H1 (cell line): ENCODE results near the gene ATP9B. TPM values are rescaled to one million over a fixed set of nuclear protein-coding genes. Genes with fewer than 3 reads are reported as not detected.

Source experiments
- CTCF ChIA-PET: fragments of 300-600 bp; sonication (Branson Sonifier 250); formaldehyde crosslinking; loops from one replicate; lab custom pipeline; 2021; ENCODE audit not compliant: partially characterized antibody; lab: Charles Lee
- POLR2A ChIA-PET: fragments of 300-600 bp; sonication (Branson Sonifier 250); formaldehyde crosslinking; loops from one replicate; lab custom pipeline; 2021; ENCODE audit warnings: inconsistent platforms; ENCODE audit not compliant: partially characterized antibody; lab: Charles Lee
- DNase-seq, 2 experiments: peaks; one replicate each; pipeline versions ENCODE4 v3.0.0 to v3.0.0-alpha.2; 2010 to 2022; ENCODE audit warnings: low spot score in 2 of 2, low read depth in 1 of 2, mixed read lengths in 1 of 2
- FAIRE-seq: peaks from 2 replicates; lab custom pipeline; 2011; peaks lifted over from hg19 to GRCh38; lab: Jason Lieb, UNC
- H2AFZ ChIP-seq: 2 replicates; pipeline ENCODE4 v1.8.1; 2012; ENCODE audit warnings: low read length, inconsistent platforms
- H2AK5ac ChIP-seq: 2 replicates; pipeline ENCODE4 v1.6.1; 2013; ENCODE audit warnings: low read depth, low read length
- H2BK120ac ChIP-seq: replicated peaks from 2 replicates; pipeline ENCODE3; 2013; ENCODE audit warnings: low read depth, low read length, inconsistent platforms
- H2BK12ac ChIP-seq: 2 replicates; pipeline ENCODE4 v1.6.1; 2013; ENCODE audit warnings: low read depth, low read length
- H2BK15ac ChIP-seq: 2 replicates; pipeline ENCODE4 v1.6.1; 2013; ENCODE audit warnings: low read length
- H2BK20ac ChIP-seq: 2 replicates; pipeline ENCODE4 v1.6.1; 2013; ENCODE audit warnings: low read length
- H2BK5ac ChIP-seq: 2 replicates; pipeline ENCODE4 v1.6.1; 2013; ENCODE audit warnings: low read depth, low read length
- H3K14ac ChIP-seq: 2 replicates; pipeline ENCODE4 v1.6.1; 2013; ENCODE audit warnings: inconsistent platforms; ENCODE audit not compliant: insufficient read length
- H3K18ac ChIP-seq: 2 replicates; pipeline ENCODE4 v1.6.1; 2013; ENCODE audit warnings: low read length; ENCODE audit errors: extremely low read depth
- H3K23ac ChIP-seq: 2 replicates; pipeline ENCODE4 v1.6.1; 2013; ENCODE audit warnings: inconsistent platforms; ENCODE audit not compliant: insufficient read length
- H3K23me2 ChIP-seq: 2 replicates; pipeline ENCODE4 v1.6.1; 2013; ENCODE audit warnings: low read depth, low read length
- H3K27ac ChIP-seq: 2 replicates; pipeline ENCODE4 v1.6.1; 2011; ENCODE audit warnings: low read depth, low read length, inconsistent platforms
- H3K27me3 ChIP-seq, 4 experiments: replicated peaks in 1 of 4; 1 replicate in 1 of 4; 2 replicates in 3 of 4; pipeline versions ENCODE4 v1.6.1 to v1.8.1; 2011 to 2013; ENCODE audit warnings: low read length in 3 of 4, mild to moderate bottlenecking in 3 of 4, inconsistent platforms in 2 of 4, mixed read lengths in 2 of 4, moderate library complexity in 1 of 4; ENCODE audit not compliant: control insufficient read depth in 3 of 4, insufficient read depth in 3 of 4; ENCODE audit errors: extremely low read depth in 1 of 4
- H3K36me3 ChIP-seq, 4 experiments: 2 replicates each; pipeline versions ENCODE4 v1.6.1 to v1.8.1; 2011 to 2013; ENCODE audit warnings: mild to moderate bottlenecking in 4 of 4, low read length in 3 of 4, moderate library complexity in 2 of 4, control low read depth in 1 of 4, inconsistent platforms in 1 of 4; ENCODE audit not compliant: insufficient read depth in 4 of 4, control insufficient read depth in 2 of 4
- H3K4ac ChIP-seq: replicated peaks from 2 replicates; pipeline ENCODE3; 2013; ENCODE audit warnings: low read length, low read depth, mixed read lengths, inconsistent platforms; ENCODE audit not compliant: insufficient read length
- H3K4me1 ChIP-seq, 4 experiments: replicated peaks in 1 of 4; 1 replicate in 1 of 4; 2 replicates in 3 of 4; pipeline versions ENCODE4 v1.6.1 to v1.8.1; 2011 to 2013; ENCODE audit warnings: low read length in 3 of 4, inconsistent platforms in 2 of 4, mixed read lengths in 1 of 4; ENCODE audit not compliant: insufficient read depth in 4 of 4, control insufficient read depth in 3 of 4
- H3K4me2 ChIP-seq, 2 experiments: 2 replicates each; pipeline versions ENCODE4 v1.6.1 to v1.8.1; 2011 to 2013; ENCODE audit warnings: low read depth in 2 of 2, low read length in 2 of 2, control low read depth in 1 of 2, inconsistent platforms in 1 of 2, mild to moderate bottlenecking in 1 of 2; ENCODE audit not compliant: insufficient read depth in 1 of 2
- H3K4me3 ChIP-seq, 4 experiments: fragments of 200-600, 300-600 bp in 1 of 4; sonication (generic), shearing (Covaris generic), sonication (Bioruptor Twin) in 1 of 4; 2 replicates each; pipeline versions ENCODE4 v1.5.1 to v1.8.1; 2011 to 2016; ENCODE audit warnings: low read length in 4 of 4, low read depth in 3 of 4, control low read depth in 2 of 4, inconsistent platforms in 2 of 4, mild to moderate bottlenecking in 2 of 4, mixed read lengths in 1 of 4, moderate library complexity in 1 of 4; ENCODE audit not compliant: insufficient read depth in 2 of 4; ENCODE audit errors: extremely low read depth in 1 of 4
- H3K56ac ChIP-seq: replicated peaks from 2 replicates; pipeline ENCODE3; 2013; ENCODE audit warnings: low read depth, mild to moderate bottlenecking, mixed read lengths, low read length, inconsistent platforms; ENCODE audit not compliant: insufficient read length
- H3K79me1 ChIP-seq: 2 replicates; pipeline ENCODE4 v1.6.1; 2013; ENCODE audit warnings: low read depth, low read length, control low read depth
- H3K79me2 ChIP-seq, 2 experiments: 2 replicates each; pipeline versions ENCODE4 v1.6.1 to v1.8.1; 2012 to 2013; ENCODE audit warnings: low read length in 2 of 2, mild to moderate bottlenecking in 2 of 2, inconsistent platforms in 1 of 2; ENCODE audit not compliant: insufficient read depth in 2 of 2, control insufficient read depth in 1 of 2
- H3K9ac ChIP-seq, 4 experiments: replicated peaks in 1 of 4; 1 replicate in 1 of 4; 2 replicates in 3 of 4; pipeline versions ENCODE4 v1.6.1 to v1.8.1; 2011 to 2013; ENCODE audit warnings: low read depth in 3 of 4, low read length in 3 of 4, control low read depth in 2 of 4, mild to moderate bottlenecking in 2 of 4, moderate library complexity in 2 of 4, inconsistent platforms in 1 of 4; ENCODE audit errors: extremely low read depth in 1 of 4
- H3K9me3 ChIP-seq, 2 experiments: 2 replicates each; pipeline versions ENCODE4 v1.6.1 to v1.8.1; 2012 to 2013; ENCODE audit warnings: mild to moderate bottlenecking in 2 of 2, moderate library complexity in 2 of 2, control low read depth in 1 of 2, inconsistent platforms in 1 of 2, low read depth in 1 of 2, low read length in 1 of 2, mixed read lengths in 1 of 2; ENCODE audit not compliant: insufficient read depth in 2 of 2
- H4K20me1 ChIP-seq, 2 experiments: replicated peaks in 1 of 2; 2 replicates each; pipeline versions ENCODE3 to v1.8.1; 2011 to 2013; ENCODE audit warnings: inconsistent platforms in 2 of 2, low read length in 2 of 2, mild to moderate bottlenecking in 1 of 2; ENCODE audit not compliant: insufficient read depth in 2 of 2, control insufficient read depth in 1 of 2
- H4K5ac ChIP-seq: 2 replicates; pipeline ENCODE4 v1.6.1; 2013; ENCODE audit warnings: low read length, low read depth, mixed read lengths, inconsistent platforms; ENCODE audit not compliant: insufficient read length
- H4K8ac ChIP-seq: 2 replicates; pipeline ENCODE4 v1.8.0; 2013; ENCODE audit warnings: mild to moderate bottlenecking, moderate library complexity, low read length, inconsistent platforms; ENCODE audit not compliant: insufficient read depth; ENCODE audit errors: extremely low read depth
- H4K91ac ChIP-seq: replicated peaks from 2 replicates; pipeline ENCODE3; 2013; ENCODE audit warnings: low read length, mixed read lengths, inconsistent platforms; ENCODE audit not compliant: insufficient read length
- CHD1 ChIP-seq: IDR thresholded peaks from 2 replicates; pipeline ENCODE4 v1.6.1; 2012; ENCODE audit warnings: low read depth, low read length, improper control_type of control experiment
- CREB1 ChIP-seq: IDR thresholded peaks from 2 replicates; pipeline ENCODE4 v1.6.1; 2012; ENCODE audit warnings: inconsistent platforms
- GABPA ChIP-seq: IDR thresholded peaks from 2 replicates; pipeline ENCODE4 v1.6.1; 2011; ENCODE audit warnings: mild to moderate bottlenecking, low read length, moderate library complexity, borderline replicate concordance; ENCODE audit not compliant: insufficient read depth
- KDM4A ChIP-seq: IDR thresholded peaks from one replicate; pipeline ENCODE4 v1.7.1; 2012; ENCODE audit warnings: low read depth, mild to moderate bottlenecking, moderate library complexity, low read length, inconsistent platforms; ENCODE audit not compliant: severe bottlenecking
- KDM5A ChIP-seq: fragments of 200-600 bp; IDR thresholded peaks from 2 replicates; pipeline ENCODE4 v1.7.1; 2012; ENCODE audit warnings: mild to moderate bottlenecking, low read length, inconsistent platforms, mixed read lengths
- PHF8 ChIP-seq: fragments of 200-600 bp; sonication (generic); conservative IDR thresholded peaks from 2 replicates; pipeline ENCODE4 v1.7.1; 2012; ENCODE audit warnings: low read depth, mild to moderate bottlenecking, inconsistent platforms, low read length, moderate library complexity
- RBBP5 ChIP-seq: IDR thresholded peaks from 2 replicates; pipeline ENCODE4 v1.7.1; 2012; ENCODE audit warnings: low read depth, mild to moderate bottlenecking, inconsistent platforms, low read length, moderate library complexity, borderline replicate concordance
- RFX5 ChIP-seq: IDR thresholded peaks from 2 replicates; pipeline ENCODE4 v1.6.1; 2011; ENCODE audit warnings: low read depth, low read length, improper control_type of control experiment, borderline replicate concordance
- RNF2 ChIP-seq: fragments of 200-900, 300-1000 bp; sonication (generic); IDR thresholded peaks from 2 replicates; pipeline ENCODE4 v1.7.1; 2016; ENCODE audit warnings: borderline replicate concordance, low read depth, mild to moderate bottlenecking, antibody characterized with exemption, low read length; ENCODE audit not compliant: poor library complexity, severe bottlenecking; ENCODE audit errors: missing control alignments
- SIRT6 ChIP-seq: IDR thresholded peaks from one replicate; pipeline ENCODE4 v1.7.1; 2012; ENCODE audit warnings: low read length, inconsistent platforms
- SP1 ChIP-seq: IDR thresholded peaks from 2 replicates; pipeline ENCODE4 v1.6.1; 2011; ENCODE audit warnings: low read depth, low read length
- SP2 ChIP-seq: IDR thresholded peaks from 2 replicates; pipeline ENCODE4 v1.6.1; 2012; ENCODE audit warnings: mild to moderate bottlenecking, low read length, inconsistent platforms
- WGBS, 2 experiments: shearing (Covaris generic) in 1 of 2; methylation state at CpG; one replicate each; pipeline versions ENCODE4 v1.1.6 to v1.1.7; 2013 to 2015; ENCODE audit warnings: low lambda C conversion rate in 2 of 2, mixed read lengths in 2 of 2, inconsistent platforms in 1 of 2, low coverage in 1 of 2, missing lambda C conversion rate in 1 of 2; ENCODE audit not compliant: insufficient replicate concordance in 2 of 2, insufficient coverage in 1 of 2, insufficient read length in 1 of 2; ENCODE audit errors: extremely low coverage in 1 of 2, missing lambda C conversion rate in 1 of 2; 5-methylcytosine and 5-hydroxymethylcytosine counted together
- polyA plus RNA-seq, 7 experiments: library from polyadenylated mRNA; depleted of rRNA in 3 of 7; stranded (reverse) in 5 of 7; unstranded in 2 of 7; fragments of >200 nt in 5 of 7; fragments of 200-250 nt in 2 of 7; gene quantifications; 1 replicate in 5 of 7; 2 replicates in 1 of 7; 4 replicates in 1 of 7; pipeline versions ENCODE4 v1.2.1 to v1.2.3, GENCODE V29; 2011 to 2013; ENCODE audit warnings: missing spikeins in 2 of 7, mixed read lengths in 2 of 7
- total RNA-seq: library from RNA; stranded (reverse); fragmentation: NEBNext Ultra II Directional; extraction: Animal tissue kit (Norgen Biotek cat#: 25700); gene quantifications from 2 replicates; pipeline ENCODE4 v1.2.1, GENCODE V29; 2021

The ATP9B gene
- total and polyA plus RNA-seq, 2 of the 8 experiments (the other 6 are each of a cell fraction or from before 2014, with no cell fraction given), result 15.1 to 21.7 TPM

DNA sequence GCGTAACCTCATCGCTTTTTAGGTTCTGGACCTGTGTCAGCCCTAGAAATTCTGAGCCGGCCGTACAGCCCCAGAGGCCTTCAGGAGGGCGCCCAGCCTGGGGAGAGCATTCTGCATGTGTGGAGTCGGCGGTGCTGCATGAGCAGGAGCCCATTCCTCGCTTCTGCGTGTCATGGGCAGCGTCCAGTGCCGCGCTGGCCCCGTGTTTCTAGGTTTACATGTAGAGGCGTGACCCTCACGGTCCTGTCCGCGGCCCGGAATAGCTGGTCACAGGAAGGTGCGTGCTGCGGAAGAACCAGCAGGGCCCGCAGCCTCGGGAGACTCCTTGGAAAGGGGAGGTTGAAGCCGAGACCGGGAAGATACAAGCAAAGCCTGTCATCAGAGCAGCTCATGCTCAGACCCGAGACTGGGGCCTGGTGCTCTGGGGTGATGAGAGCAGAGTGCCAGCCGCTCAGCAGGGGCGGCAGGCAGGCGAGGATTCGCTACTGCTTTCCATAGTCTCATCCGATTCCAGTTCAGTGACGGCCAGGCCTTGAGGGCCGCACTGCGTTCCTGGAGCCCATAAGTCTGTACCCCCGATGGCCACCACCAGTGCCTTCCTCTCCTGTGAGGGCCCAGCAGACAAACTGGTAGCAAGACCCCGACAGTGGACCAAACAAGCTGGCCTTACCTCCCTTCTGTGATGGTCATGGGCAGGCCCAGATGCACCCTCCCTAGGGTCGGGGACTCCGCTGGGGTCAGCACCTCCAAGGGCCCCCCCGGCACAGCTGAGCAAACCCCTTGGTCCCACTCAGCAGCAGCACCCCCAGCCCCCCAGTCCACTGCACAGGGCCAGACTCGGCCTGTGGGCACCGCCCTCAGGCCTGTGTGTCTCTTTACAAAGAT is 311.0 kb downstream of the ATP9B start:
- FAIRE-seq (no peak), DNase-seq (no peak)
- Histone ChIP-seq H2BK15ac (no peak overlapping the region), H3K56ac (no peak overlapping the region), H3K14ac (no peak overlapping the region), H3K18ac (no peak overlapping the region), H4K20me1 (peaks cover 0 to 3% of the 10 kb centered on the region in 2 experiments), H2BK5ac (no peak overlapping the region), H3K79me1 (no peaks in the 10 kb centered on the region), H2AK5ac (no peak overlapping the region), H3K27me3 (no peaks in the 10 kb centered on the region; a peak in 2 of 7 replicates), H3K4ac (no peak overlapping the region), H3K4me3 (no peak overlapping the region), H2BK120ac (no peak overlapping the region), H4K91ac (no peak overlapping the region), H2BK12ac (no peak overlapping the region), H3K23me2 (no peaks in the 10 kb centered on the region), H3K36me3 (no peaks in the 10 kb centered on the region; a peak in 1 of 8 replicates), H3K79me2 (no peaks in the 10 kb centered on the region), H4K5ac (no peak overlapping the region), H2BK20ac (no peak overlapping the region), H3K4me1 (peaks cover 0 to 6% (median 2%) of the 10 kb centered on the region in 4 experiments; a peak in 2 of 7 replicates), H3K9me3 (no peaks in the 10 kb centered on the region), H3K9ac (no peak overlapping the region), H4K8ac (no peak overlapping the region; the same call in 1 of the 2 replicates), H2AFZ (no peak overlapping the region), H3K23ac (no peak overlapping the region), H3K27ac (no peak overlapping the region), H3K4me2 (no peak overlapping the region)
- 92% methylated on average over 35 of the region's 40 CpGs; no CpG with 5 or more reads in 1 of the 2 experiments for WGBS, 2 experiments
- CTCF ChIA-PET, result interaction anchor here (0.6 to 9.7 kb wide), 47 partner anchors 8 to 623 kb away, joined by 3 to 124 read pairs (median 5); partner anchors contain the start of gene NFATC1
- POLR2A ChIA-PET, result interaction anchor here (0.9 to 1.4 kb wide), 3 partner anchors 10 to 263 kb away, joined by 3 read pairs; no protein-coding TSS in a partner anchor
- no peak for TF ChIP-seq KDM4A
- TF ChIP-seq SIRT6, result no peak
- TF ChIP-seq RBBP5, result no peak
- TF ChIP-seq RNF2, result no peak
- no peak for TF ChIP-seq RFX5
- TF ChIP-seq SP2, result no peak
- no peak for TF ChIP-seq GABPA
- no peak for TF ChIP-seq SP1
- no peak for TF ChIP-seq PHF8
- no peak for TF ChIP-seq CHD1
- TF ChIP-seq CREB1, result no peak
- TF ChIP-seq KDM5A, result no peak
